ENCODE data around the gene TRNP1.
A peak's percentile ranks its signal among the peaks of the same experiment; 100 is the strongest.

The TRNP1 gene

DNA sequence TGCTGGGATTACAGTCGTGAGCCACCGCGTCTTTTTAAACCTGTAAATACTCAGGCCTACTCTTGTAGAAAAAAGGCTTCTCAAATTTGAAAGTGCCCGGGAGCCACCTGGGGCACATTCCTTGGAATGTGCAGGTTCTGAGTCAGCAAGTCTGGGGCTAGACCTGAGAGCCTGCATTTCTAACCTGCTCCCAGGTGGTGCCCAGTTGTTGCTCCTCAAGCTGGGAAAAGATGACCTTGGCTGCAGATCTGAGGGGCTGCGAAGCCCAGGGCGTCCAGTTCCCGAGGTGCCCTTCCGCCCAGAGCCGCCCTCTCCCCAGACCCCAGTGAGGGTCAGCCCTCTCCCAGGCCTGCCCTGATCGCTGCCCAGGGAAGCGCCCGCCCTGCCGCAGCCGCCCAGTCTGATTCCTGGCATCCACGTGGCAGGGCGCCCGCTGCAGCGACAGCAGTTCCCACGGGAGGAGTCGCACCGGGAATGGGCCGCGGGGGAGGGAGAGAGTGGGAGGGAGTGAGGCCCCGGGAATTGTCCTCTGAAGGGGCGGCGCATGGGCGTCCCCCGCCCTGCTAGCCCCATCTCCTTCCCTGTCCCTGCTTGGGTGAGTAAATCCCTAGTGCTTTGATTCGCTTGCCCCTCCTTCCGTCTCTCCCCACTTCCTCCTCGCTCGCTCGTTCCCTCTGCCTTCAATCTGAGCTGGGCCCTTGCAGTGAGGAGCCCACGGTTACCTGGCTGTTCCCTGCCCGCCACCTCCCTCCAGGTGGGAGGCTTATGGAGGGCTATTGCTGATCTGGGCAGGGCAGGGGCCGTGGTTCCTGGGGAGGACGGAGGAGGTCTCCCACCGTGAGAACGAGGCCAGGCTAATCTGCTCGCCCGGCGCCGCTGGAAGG lies 38.0 kb downstream of the TRNP1 start:
- DNase-seq = peak; percentile 74

GRCh38 chr1:27032119-27032461 lies 38.6 kb downstream of the TRNP1 start:
- DNase-seq = no peak

- DNase-seq = no peak
Observed at GRCh38 chr1:27033043-27033746, 39.7 kb downstream of the TRNP1 start.

GRCh38 chr1:27035344-27035743 lies 41.9 kb downstream of the TRNP1 start:
- no peak for DNase-seq

DNA sequence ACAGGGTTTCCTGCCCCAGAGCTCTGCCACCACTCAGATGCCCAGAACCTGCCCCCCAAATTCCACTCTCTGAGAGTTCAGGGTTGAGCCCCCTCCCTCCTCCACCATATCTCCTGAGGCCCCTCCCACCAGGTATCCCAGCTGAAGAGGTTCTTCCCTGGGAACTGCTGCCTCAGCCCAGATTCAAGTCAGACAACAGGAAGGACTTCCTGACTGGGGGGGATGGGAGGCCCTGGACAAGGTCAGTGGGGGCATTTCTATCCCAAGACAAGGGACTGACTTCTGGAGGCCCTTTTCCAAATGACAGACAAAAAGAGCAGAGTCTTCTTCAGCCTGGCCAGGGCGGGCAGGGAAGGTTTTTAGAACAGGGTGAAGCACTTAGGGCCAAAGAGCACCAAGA lies 43.2 kb downstream of the TRNP1 start:
- no peak for DNase-seq

GRCh38 chr1:27037518-27037917 lies 44.0 kb downstream of the TRNP1 start:
- no peak for DNase-seq

GRCh38 chr1:27038020-27038419 lies 44.5 kb downstream of the TRNP1 start:
- no peak for DNase-seq

DNA sequence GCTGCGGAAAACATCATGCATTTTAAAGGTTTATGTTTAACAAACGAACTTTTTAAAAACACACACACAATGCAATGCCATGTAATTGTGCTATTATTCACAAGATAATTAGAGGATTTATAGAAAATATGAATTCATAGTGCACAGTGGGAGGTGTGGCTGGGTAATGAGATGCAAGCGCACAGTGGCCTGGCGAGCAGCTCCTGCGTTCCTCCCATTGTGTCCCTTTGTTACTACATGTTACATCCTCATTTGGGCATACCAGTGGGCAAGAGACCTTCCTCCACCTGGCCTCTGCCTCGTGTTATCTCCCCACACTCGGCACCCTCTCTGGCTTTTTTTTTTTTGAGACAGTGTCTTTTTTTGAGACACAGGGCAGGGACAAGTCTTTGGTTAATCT lies 49.2 kb downstream of the TRNP1 start:
- DNase-seq = no peak

- DNase-seq = peak; percentile 78
Observed at GRCh38 chr1:27044613-27045151, 51.2 kb downstream of the TRNP1 start.

- DNase-seq = peak; percentile 53
Observed at GRCh38 chr1:27045973-27046558, 52.6 kb downstream of the TRNP1 start.

- no peak for DNase-seq
Observed at GRCh38 chr1:27047914-27048313, 54.4 kb downstream of the TRNP1 start.

DNA sequence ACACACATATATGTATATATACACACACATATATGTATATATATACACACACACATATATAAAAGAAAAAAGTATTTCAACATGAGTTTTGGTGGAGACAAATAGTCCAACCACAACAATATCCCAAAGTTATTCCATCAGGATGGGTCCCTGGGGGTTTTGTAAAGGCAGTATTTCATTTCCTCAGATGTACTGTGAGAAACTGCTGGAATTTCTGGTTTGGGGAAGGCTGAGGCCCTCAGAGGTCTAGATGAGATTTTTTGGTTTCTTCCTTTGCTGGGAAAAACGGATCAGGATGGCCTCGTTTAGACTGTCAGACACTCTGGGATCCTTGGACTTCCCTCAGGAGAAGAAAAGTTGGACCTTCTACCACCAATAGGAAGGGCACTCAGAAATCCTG lies 55.6 kb downstream of the TRNP1 start:
- peak; percentile 50 for DNase-seq

DNA sequence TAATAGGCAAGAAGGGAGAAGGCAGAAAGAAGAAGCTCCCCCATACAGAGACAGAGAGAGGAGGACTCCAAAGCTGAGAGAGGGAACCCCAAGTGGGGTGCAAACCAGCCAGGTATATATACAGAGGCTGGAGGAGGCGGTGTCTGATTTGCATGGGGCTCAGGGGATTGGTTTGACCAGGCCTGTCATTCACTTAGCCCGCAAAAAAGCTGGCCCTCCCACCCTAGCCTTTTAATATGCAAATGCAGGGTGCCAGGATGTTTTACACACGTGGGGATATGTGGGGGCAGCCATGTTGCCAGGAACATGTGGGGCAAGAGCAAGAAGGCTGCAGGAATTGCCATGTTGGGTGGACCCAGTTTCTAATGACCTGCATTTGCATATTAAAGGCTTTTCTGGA lies 56.1 kb downstream of the TRNP1 start:
- no peak for DNase-seq

Data from fibroblast of upper back skin (primary cell).